IMR-90 (cell line): ENCODE measurements around the gene VWA5A.

Source experiments
- CTCF ChIP-seq: conservative IDR thresholded peaks from 2 replicates; pipeline ENCODE4 v1.5.1; 2012; ENCODE audit warnings: mild to moderate bottlenecking, low read depth, low read length, improper control_type of control experiment
- ELK1 ChIP-seq: fragments of 150-350 bp; IDR thresholded peaks from 2 replicates; pipeline ENCODE4 v1.6.1; 2016; ENCODE audit warnings: low read depth, mild to moderate bottlenecking, low read length, moderate library complexity, borderline replicate concordance
- MAFK ChIP-seq: IDR thresholded peaks from 2 replicates; pipeline ENCODE4 v1.6.1; 2012; ENCODE audit warnings: low read depth, low read length, improper control_type of control experiment
- MXI1 ChIP-seq: IDR thresholded peaks from 2 replicates; pipeline ENCODE4 v1.6.1; 2012; ENCODE audit warnings: low read depth, mild to moderate bottlenecking, low read length, moderate library complexity, borderline replicate concordance
- POLR2A ChIP-seq: IDR thresholded peaks from 2 replicates; pipeline ENCODE4 v1.6.1; 2012; ENCODE audit warnings: mild to moderate bottlenecking, low read depth, low read length
- RAD21 ChIP-seq: IDR thresholded peaks from 2 replicates; pipeline ENCODE4 v1.6.1; 2012; ENCODE audit warnings: low read length, improper control_type of control experiment

- TF ChIP-seq ELK1 = no peak
- no peak for TF ChIP-seq POLR2A
- TF ChIP-seq MXI1 = no peak
- TF ChIP-seq CTCF = no peak
- TF ChIP-seq MAFK = no peak
- no peak for TF ChIP-seq RAD21
These were observed 37.6 kb downstream of the VWA5A start for GRCh38 chr11:124152770-124153407.
